ENCODE data around the gene PSENEN.

DNA sequence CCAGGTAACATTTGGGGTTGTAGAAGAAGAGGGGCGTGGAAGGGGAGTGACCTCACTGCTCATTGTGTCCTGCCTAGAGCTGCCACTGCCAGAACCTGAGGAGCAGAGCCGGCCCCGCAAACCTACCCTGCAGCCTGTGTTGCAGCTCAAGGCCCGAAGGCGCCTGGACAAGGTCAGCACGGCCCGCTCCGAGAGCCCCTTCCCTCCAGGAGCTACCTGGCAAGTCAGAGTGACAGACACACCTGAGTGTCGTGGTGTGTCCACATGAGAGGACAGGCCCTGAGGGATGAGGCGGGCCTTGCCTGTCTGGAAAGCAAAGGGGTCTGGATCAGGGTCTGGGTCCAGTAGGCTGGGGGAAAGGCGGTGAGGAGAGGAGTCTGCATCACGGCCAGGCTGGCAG lies 20.9 kb upstream of the PSENEN start:
- TF ChIP-seq CTCF (conservative IDR thresholded peaks at IDR 0.05; ENCODE audit: low read depth, low read length) (no peak), EZH2 (IDR thresholded peaks at IDR 0.05; ENCODE audit: low read length, unreplicated experiment) (no peak)
